RWPE2 (cell line): ENCODE measurements around the gene CLIP1.
"Not testable (repeated sequence)": the region's sequence is repeated elsewhere in the genome, so short reads cannot be mapped to it uniquely, and the experiment has no call there.

Source experiments
- ATAC-seq: fragments of 200-7000 bp; cut with Tn5 transposase; 3 replicates; pipeline ENCODE4 v1.9.1; 2021; ENCODE audit warnings: low read depth
- DNase-seq: peaks from one replicate; pipeline ENCODE4 v3.0.0-alpha.2; 2020; ENCODE audit warnings: low spot score
- H3K27ac ChIP-seq: fragments of 450-650 bp; 2 replicates; pipeline ENCODE4 v1.5.1; 2017; ENCODE audit warnings: mild to moderate bottlenecking; ENCODE audit not compliant: poor library complexity, severe bottlenecking
- H3K27me3 ChIP-seq: fragments of 250-450 bp; sonication (Bioruptor Pico); 2 replicates; pipeline ENCODE4 v1.5.1; 2021; ENCODE audit warnings: mild to moderate bottlenecking, moderate library complexity; ENCODE audit not compliant: insufficient read depth, poor library complexity, severe bottlenecking
- H3K36me3 ChIP-seq: fragments of 250-450 bp; sonication (Bioruptor Pico); 2 replicates; pipeline ENCODE4 v1.5.1; 2020; ENCODE audit warnings: low read depth, mild to moderate bottlenecking, moderate library complexity
- H3K4me1 ChIP-seq: fragments of 250-450 bp; sonication (Bioruptor Pico); 2 replicates; pipeline ENCODE4 v1.5.1; 2021; ENCODE audit warnings: mild to moderate bottlenecking, moderate library complexity; ENCODE audit not compliant: insufficient read depth, poor library complexity, severe bottlenecking
- H3K4me3 ChIP-seq: fragments of 250-450 bp; sonication (Bioruptor Pico); 2 replicates; pipeline ENCODE4 v1.5.1; 2021; ENCODE audit warnings: mild to moderate bottlenecking, moderate library complexity; ENCODE audit not compliant: severe bottlenecking
- H3K9me3 ChIP-seq: fragments of 250-450 bp; sonication (Bioruptor Pico); 2 replicates; pipeline ENCODE4 v1.5.1; 2021; ENCODE audit warnings: mild to moderate bottlenecking, moderate library complexity; ENCODE audit not compliant: severe bottlenecking
- CTCF ChIP-seq: fragments of 450-650 bp; IDR thresholded peaks from one replicate; pipeline ENCODE4 v1.5.1; 2017; ENCODE audit warnings: mild to moderate bottlenecking, moderate library complexity; ENCODE audit not compliant: poor library complexity, severe bottlenecking

The CLIP1 gene

GRCh38 chr12:122454739-122455138, 32.3 kb upstream of the CLIP1 start:
- H3K9me3 ChIP-seq = no peaks in the 10 kb centered on the region
- no peaks in the 10 kb centered on the region for H3K27me3 ChIP-seq
- TF ChIP-seq CTCF = no peak
- peak overlapping the region; percentile 44 for H3K27ac ChIP-seq
- H3K4me3 ChIP-seq = no peak overlapping the region
- ATAC-seq (no peak), DNase-seq (no peak)
- peaks cover 1% of the 10 kb centered on the region for H3K4me1 ChIP-seq
- H3K36me3 ChIP-seq = no peaks in the 10 kb centered on the region

DNA sequence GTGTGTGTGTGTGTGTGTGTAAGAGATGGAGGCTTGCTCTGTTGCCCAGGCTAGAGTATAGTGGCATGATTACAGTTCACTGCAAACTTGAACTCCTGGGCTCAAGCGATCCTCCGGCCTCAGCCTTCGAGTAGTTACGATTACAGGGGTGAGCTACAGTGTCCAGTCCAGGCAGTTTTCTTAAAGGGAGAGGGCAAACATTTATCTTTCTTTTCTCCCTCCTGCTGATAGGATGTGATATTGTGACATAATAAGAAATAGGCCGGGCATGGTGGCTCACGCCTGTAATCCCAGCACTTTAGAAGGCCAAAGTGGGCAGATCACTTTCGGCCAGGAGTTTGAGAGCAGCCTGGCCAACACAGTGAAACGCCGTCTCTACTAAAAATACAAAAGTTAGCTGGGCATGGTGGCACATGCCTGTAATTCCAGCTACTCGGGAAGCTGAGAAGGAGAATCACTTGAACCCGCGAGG, 31.8 kb upstream of the CLIP1 start:
- Histone ChIP-seq H3K4me3 (no peak overlapping the region), H3K27ac (peak overlapping the region; percentile 44), H3K36me3 (no peaks in the 10 kb centered on the region), H3K4me1 (peaks cover 4% of the 10 kb centered on the region), H3K27me3 (no peaks in the 10 kb centered on the region), H3K9me3 (no peaks in the 10 kb centered on the region)
- ATAC-seq (no peak), DNase-seq (no peak)
- no peak for TF ChIP-seq CTCF

DNA sequence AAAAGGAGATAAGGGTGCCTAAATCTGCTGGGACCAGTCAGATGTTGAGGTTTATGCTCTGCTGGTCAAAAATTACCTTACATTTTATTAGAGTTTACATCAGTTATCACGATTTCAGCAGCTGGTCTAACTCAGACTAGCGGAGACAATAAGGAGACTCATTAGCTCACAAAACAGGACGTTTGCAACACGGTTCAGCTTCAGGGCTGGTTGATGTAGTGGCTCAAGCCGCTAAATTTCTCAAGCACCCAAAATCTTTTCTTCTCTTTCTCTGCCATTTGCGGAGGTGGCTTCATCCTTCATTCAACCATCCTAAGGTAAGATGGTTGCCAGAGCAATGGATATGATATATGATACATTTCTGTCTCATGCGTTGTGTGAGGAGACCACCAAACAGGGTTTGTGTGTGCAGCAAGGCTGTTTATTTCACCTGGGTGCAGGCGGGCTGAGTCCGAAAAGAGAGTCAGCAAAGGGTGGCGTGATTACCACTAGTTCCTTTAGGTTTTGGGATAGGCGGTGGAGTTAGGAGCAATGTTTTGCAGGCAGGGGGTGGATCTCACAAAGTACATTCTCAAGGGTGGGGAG, 30.3 kb upstream of the CLIP1 start:
- DNase-seq (no peak), ATAC-seq (no peak)
- Histone ChIP-seq H3K4me3 (no peak overlapping the region), H3K4me1 (peaks cover 9% of the 10 kb centered on the region), H3K36me3 (no peaks in the 10 kb centered on the region), H3K27me3 (no peaks in the 10 kb centered on the region), H3K9me3 (no peaks in the 10 kb centered on the region), H3K27ac (peak overlapping the region; percentile 44)
- TF ChIP-seq CTCF = no peak

- Histone ChIP-seq H3K27ac (peak overlapping the region; percentile 39), H3K4me3 (no peak overlapping the region)
- ATAC-seq = peak; percentile 99
Observed at GRCh38 chr12:122449317-122449716, 26.8 kb upstream of the CLIP1 start.

DNA sequence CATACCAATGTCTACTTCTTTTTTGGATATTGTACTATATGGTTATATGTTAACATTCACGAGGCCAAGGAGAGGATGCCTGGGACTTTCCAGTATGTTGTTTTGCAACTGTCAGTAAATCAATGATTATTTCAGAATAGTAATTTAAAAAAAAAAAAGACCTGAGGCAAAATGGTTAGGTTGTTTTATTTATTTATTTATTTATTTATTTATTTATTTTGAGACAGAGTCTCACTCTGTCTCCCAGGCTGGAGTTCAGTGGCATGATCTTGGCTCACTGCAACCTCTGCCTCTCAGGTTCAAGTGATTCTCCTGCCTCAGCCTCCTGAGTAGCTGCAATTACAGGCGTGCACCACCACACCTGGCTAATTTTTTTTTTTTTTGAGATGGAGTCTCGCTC, 25.4 kb upstream of the CLIP1 start:
- H3K9me3 ChIP-seq, ATAC-seq, DNase-seq, H3K36me3 ChIP-seq, H3K27me3 ChIP-seq, H3K4me3 ChIP-seq, H3K27ac ChIP-seq: not testable (repeated sequence)
- H3K4me1 ChIP-seq = peaks cover 14% of the 10 kb centered on the region

More at GRCh38 chr12:122449317-122449716, 26.8 kb upstream of the CLIP1 start:
- H3K27me3 ChIP-seq = no peaks in the 10 kb centered on the region
- no peak for TF ChIP-seq CTCF
- DNase-seq = no peak
- peaks cover 14% of the 10 kb centered on the region for H3K4me1 ChIP-seq
- no peaks in the 10 kb centered on the region for H3K9me3 ChIP-seq
- H3K36me3 ChIP-seq = no peaks in the 10 kb centered on the region

- H3K4me3 ChIP-seq, H3K27me3 ChIP-seq, H3K9me3 ChIP-seq, ATAC-seq, DNase-seq, H3K36me3 ChIP-seq: not testable (repeated sequence)
- H3K4me1 ChIP-seq = peaks cover 14% of the 10 kb centered on the region
- peak overlapping the region; percentile 11 for H3K27ac ChIP-seq
Observed at GRCh38 chr12:122446390-122446789, 23.9 kb upstream of the CLIP1 start.

DNA sequence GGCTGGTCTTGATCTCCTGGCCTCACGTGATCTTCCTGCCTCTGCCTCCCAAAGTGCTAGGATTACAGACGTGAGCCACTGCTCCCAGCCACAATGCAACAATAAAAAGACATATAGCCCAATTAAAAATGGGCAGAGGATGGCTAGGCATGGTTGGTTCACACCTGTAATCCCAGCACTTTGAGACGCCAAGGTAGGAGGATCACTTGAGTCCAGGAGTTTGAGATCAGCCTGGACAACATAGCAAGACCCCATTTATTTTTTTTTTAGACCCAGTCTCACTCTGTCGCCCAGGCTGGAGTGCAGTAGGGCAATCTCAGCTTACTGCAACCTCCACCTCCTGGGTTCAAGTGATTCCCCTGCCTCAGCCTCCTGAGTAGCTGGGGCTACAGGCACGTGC, 21.6 kb upstream of the CLIP1 start:
- not testable (repeated sequence) for ATAC-seq, H3K9me3 ChIP-seq, H3K36me3 ChIP-seq, H3K4me3 ChIP-seq, H3K27me3 ChIP-seq, H3K27ac ChIP-seq, DNase-seq, H3K4me1 ChIP-seq

DNA sequence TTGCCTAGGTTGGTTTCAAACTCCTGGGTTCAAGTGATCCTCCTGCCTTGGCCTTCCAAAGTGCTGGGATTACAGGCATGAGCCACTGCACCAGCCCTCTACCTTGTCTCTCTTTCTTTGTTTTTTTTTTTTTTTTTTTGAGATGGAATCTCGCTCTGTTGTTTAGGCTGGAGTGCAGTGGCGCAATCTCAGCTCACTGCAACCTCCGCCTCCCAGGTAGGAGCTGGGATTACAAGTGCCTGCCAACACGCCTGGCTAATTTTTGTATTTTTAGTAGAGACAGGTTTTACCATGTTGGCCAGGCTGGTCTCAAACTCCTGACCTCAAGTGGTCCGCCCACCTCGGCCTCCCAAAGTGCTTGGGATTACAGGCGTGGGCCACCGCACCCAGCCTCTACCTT, 16.4 kb upstream of the CLIP1 start:
- not testable (repeated sequence) for H3K27ac ChIP-seq, ATAC-seq, H3K27me3 ChIP-seq, H3K9me3 ChIP-seq, H3K4me1 ChIP-seq, H3K36me3 ChIP-seq, DNase-seq, H3K4me3 ChIP-seq
